Activated CD4-positive, alpha-beta memory T cell treated with anti-CD3 and anti-CD28 coated beads for 36 hours (primary cell): ENCODE results near the gene EEFSEC. TPM values are rescaled to one million over a fixed set of nuclear protein-coding genes. Genes with fewer than 3 reads are reported as not detected.

ENCODE experiments used
- CTCF ChIA-PET: fragments of 350-600 bp; sonication (Branson Sonifier 250); formaldehyde crosslinking; loops from one replicate; lab custom pipeline; 2021; ENCODE audit warnings: antibody characterized with exemption, inconsistent platforms; lab: Charles Lee
- POLR2A ChIA-PET: fragments of 350-600 bp; sonication (Branson Sonifier 250); formaldehyde crosslinking; loops from one replicate; lab custom pipeline; 2021; ENCODE audit warnings: antibody characterized with exemption; lab: Charles Lee
- DNase-seq: peaks from one replicate; pipeline ENCODE4 v3.0.0-alpha.2; 2020
- H3K27ac Mint-ChIP-seq: one replicate; pipeline ENCODE4 v1.8.0; 2021; ENCODE audit warnings: mixed read lengths
- H3K27me3 Mint-ChIP-seq: one replicate; pipeline ENCODE4 v1.8.0; 2021; ENCODE audit warnings: mixed read lengths
- H3K36me3 Mint-ChIP-seq: one replicate; pipeline ENCODE4 v1.8.0; 2021; ENCODE audit warnings: mixed read lengths
- H3K4me1 Mint-ChIP-seq: one replicate; pipeline ENCODE4 v1.8.0; 2021; ENCODE audit warnings: low read depth, mixed read lengths
- H3K4me3 Mint-ChIP-seq: one replicate; pipeline ENCODE4 v1.8.0; 2021; ENCODE audit warnings: mild to moderate bottlenecking, mixed read lengths
- H3K9me3 Mint-ChIP-seq: one replicate; pipeline ENCODE4 v1.8.0; 2021; ENCODE audit warnings: mixed read lengths
- intact Hi-C: fragments of 100-400 bp; cut with micrococcal nuclease; formaldehyde crosslinking; loops from one replicate; pipeline ENCODE4 v1.15.1; 2023
- total RNA-seq, 2 experiments: library from RNA; stranded (reverse); gene quantifications; one replicate each; pipeline ENCODE4 v1.2.3, GENCODE V29; 2021

EEFSEC gene
- total RNA-seq, 2 experiments from 2014 or later: 16.1 to 17.2 TPM

- no peak overlapping the region for H3K27ac Mint-ChIP-seq
- H3K27me3 Mint-ChIP-seq: peaks cover 17% of the 10 kb centered on the region
- H3K4me1 Mint-ChIP-seq: peaks cover 19% of the 10 kb centered on the region
- DNase-seq: no peak
- peaks cover 12% of the 10 kb centered on the region for H3K9me3 Mint-ChIP-seq
- ChIA-PET POLR2A (no interaction called here), CTCF (interaction anchor here (0.5 kb wide), 1 partner anchor 191 kb away, joined by 3 read pairs; no protein-coding TSS in a partner anchor)
- intact Hi-C loops: no loop called here
- no peak overlapping the region for H3K4me3 Mint-ChIP-seq
- H3K36me3 Mint-ChIP-seq: no peaks in the 10 kb centered on the region
Measured at GRCh38 chr3:128453501-128454309, 300.4 kb downstream of the EEFSEC start.

GRCh38 chr3:128454310-128454618 lies 301.0 kb downstream of the EEFSEC start:
- POLR2A ChIA-PET: no interaction called here
- Mint-ChIP-seq H3K9me3 (peaks cover 10% of the 10 kb centered on the region), H3K27me3 (peaks cover 17% of the 10 kb centered on the region), H3K36me3 (no peaks in the 10 kb centered on the region), H3K27ac (no peak overlapping the region), H3K4me1 (peaks cover 14% of the 10 kb centered on the region), H3K4me3 (no peak overlapping the region)
- no peak for DNase-seq
- intact Hi-C loops: no loop called here
- CTCF ChIA-PET: no interaction called here

- H3K4me3 Mint-ChIP-seq: no peak overlapping the region
- no peak overlapping the region for H3K27ac Mint-ChIP-seq
- POLR2A ChIA-PET: no interaction called here
- H3K4me1 Mint-ChIP-seq: peaks cover 10% of the 10 kb centered on the region
- no peak for DNase-seq
- intact Hi-C loops: no loop called here
- peaks cover 10% of the 10 kb centered on the region for H3K9me3 Mint-ChIP-seq
- H3K36me3 Mint-ChIP-seq: no peaks in the 10 kb centered on the region
- H3K27me3 Mint-ChIP-seq: peaks cover 17% of the 10 kb centered on the region
- CTCF ChIA-PET: no interaction called here
Measured at GRCh38 chr3:128455116-128455515, 301.8 kb downstream of the EEFSEC start.

- Mint-ChIP-seq H3K9me3 (peaks cover 2% of the 10 kb centered on the region), H3K27me3 (peaks cover 17% of the 10 kb centered on the region), H3K27ac (no peak overlapping the region), H3K4me3 (no peak overlapping the region), H3K36me3 (no peaks in the 10 kb centered on the region), H3K4me1 (peaks cover under 1% of the 10 kb centered on the region)
- intact Hi-C loops: no loop called here
- DNase-seq: no peak
- ChIA-PET POLR2A (no interaction called here), CTCF (no interaction called here)
Measured at GRCh38 chr3:128455786-128456748, 302.8 kb downstream of the EEFSEC start.

- CTCF ChIA-PET: no interaction called here
- no peak for DNase-seq
- Mint-ChIP-seq H3K4me1 (no peaks in the 10 kb centered on the region), H3K27ac (no peak overlapping the region), H3K27me3 (peaks cover 17% of the 10 kb centered on the region), H3K9me3 (no peaks in the 10 kb centered on the region), H3K36me3 (no peaks in the 10 kb centered on the region), H3K4me3 (no peak overlapping the region)
- POLR2A ChIA-PET: no interaction called here
- intact Hi-C loops: no loop called here
Measured at GRCh38 chr3:128456776-128457715, 303.8 kb downstream of the EEFSEC start.

GRCh38 chr3:128457937-128458336 lies 304.7 kb downstream of the EEFSEC start:
- intact Hi-C loops: no loop called here
- no peak overlapping the region for H3K4me3 Mint-ChIP-seq
- CTCF ChIA-PET: no interaction called here
- no peaks in the 10 kb centered on the region for H3K4me1 Mint-ChIP-seq
- peaks cover 16% of the 10 kb centered on the region for H3K27me3 Mint-ChIP-seq
- no peak overlapping the region for H3K27ac Mint-ChIP-seq
- POLR2A ChIA-PET: no interaction called here
- no peaks in the 10 kb centered on the region for H3K36me3 Mint-ChIP-seq
- H3K9me3 Mint-ChIP-seq: no peaks in the 10 kb centered on the region
- DNase-seq: no peak

Other genes with a start within 250 kb of the EEFSEC start
- not detected for gene KBTBD12, start 238.2 kb upstream of the EEFSEC start, total RNA-seq
- gene SEC61A1, start 101.0 kb upstream of the EEFSEC start, total RNA-seq: 100 to 1,000 TPM; 147 to 149 TPM
- 10 to 100 TPM; 81.6 to 87.0 TPM for gene RUVBL1, start 29.7 kb upstream of the EEFSEC start, total RNA-seq